GM12878 (cell line): ENCODE data around the gene CLDN24. TPM values are rescaled to one million over a fixed set of nuclear protein-coding genes. Genes with fewer than 3 reads are reported as not detected.

Experiments used
- ATAC-seq: fragments of 200-7000 bp; cut with Tn5 transposase; 3 replicates; pipeline ENCODE4 v1.9.1; 2020; ENCODE audit warnings: mild to moderate bottlenecking, moderate library complexity
- BruUV-seq: library from RNA; stranded (reverse); fragments of 400-500 nt; replicated peaks from 2 replicates; lab custom pipeline; 2021; lab: Mats Ljungman, UMichigan
- CTCF ChIA-PET: fragments of 300-600 bp; sonication (Branson Sonifier 250); formaldehyde crosslinking; extraction: SDS; loops from one replicate; lab custom pipeline; 2021; ENCODE audit warnings: inconsistent platforms; lab: Yijun Ruan, JAX
- POLR2A ChIA-PET: fragments of 350-600 bp; formaldehyde crosslinking; extraction: SDS; loops from one replicate; lab custom pipeline; 2021; ENCODE audit warnings: inconsistent platforms; lab: Charles Lee
- RAD21 ChIA-PET: fragments of 300-600 bp; sonication (Branson Sonifier 250); formaldehyde crosslinking; loops from one replicate; lab custom pipeline; 2023; ENCODE audit warnings: antibody characterized with exemption; ENCODE audit not compliant: unreplicated experiment; lab: Charles Lee
- SMC1A ChIA-PET: fragments of 300-600 bp; sonication (Branson Sonifier 250); formaldehyde crosslinking; loops from one replicate; lab custom pipeline; 2023; ENCODE audit not compliant: unreplicated experiment, uncharacterized antibody; lab: Charles Lee
- DNase-seq: peaks from one replicate; pipeline ENCODE4 v3.0.0-alpha.2; 2011; ENCODE audit warnings: low read depth, low spot score
- FAIRE-seq: peaks from 3 replicates; lab custom pipeline; 2011; peaks lifted over from hg19 to GRCh38; lab: Jason Lieb, UNC
- H2AFZ ChIP-seq: 2 replicates; pipeline ENCODE4 v1.6.0; 2011; ENCODE audit warnings: low read depth, low read length, control low read depth; ENCODE audit not compliant: control insufficient read depth
- H3K27ac ChIP-seq: 2 replicates; pipeline ENCODE4 v1.5.1; 2011; ENCODE audit warnings: control low read depth; ENCODE audit not compliant: control insufficient read depth, insufficient read depth
- H3K27me3 ChIP-seq, 2 experiments: replicated peaks in 1 of 2; 2 replicates each; pipeline versions ENCODE4 v1.6.0 to v1.6.1; 2011; ENCODE audit warnings: low read length in 1 of 2; ENCODE audit not compliant: control insufficient read depth in 2 of 2, insufficient read depth in 2 of 2
- H3K36me3 ChIP-seq, 2 experiments: 2 replicates each; pipeline ENCODE4 v1.5.1; 2011; ENCODE audit warnings: low read length in 1 of 2; ENCODE audit not compliant: control insufficient read depth in 2 of 2, insufficient read depth in 2 of 2
- H3K4me1 ChIP-seq: 2 replicates; pipeline ENCODE4 v1.6.1; 2011; ENCODE audit warnings: mild to moderate bottlenecking, low read length, moderate library complexity, mixed read lengths; ENCODE audit not compliant: control insufficient read depth, insufficient read depth
- H3K4me2 ChIP-seq: 2 replicates; pipeline ENCODE4 v1.6.0; 2011; ENCODE audit warnings: control low read depth; ENCODE audit not compliant: control insufficient read depth, insufficient read depth
- H3K4me3 ChIP-seq: fragments of 200-600 bp; sonication (generic); 2 replicates; pipeline ENCODE4 v1.5.1; 2016
- H3K79me2 ChIP-seq: 2 replicates; pipeline ENCODE4 v1.6.0; 2011; ENCODE audit warnings: low read length; ENCODE audit not compliant: control insufficient read depth, insufficient read depth
- H3K9ac ChIP-seq: 2 replicates; pipeline ENCODE4 v1.8.0; 2011; ENCODE audit warnings: low read length, control low read depth, mixed read lengths; ENCODE audit not compliant: control insufficient read depth, insufficient read depth
- H3K9me3 ChIP-seq: replicated peaks from 3 replicates; pipeline ENCODE4 v1.5.1; 2011; ENCODE audit warnings: mild to moderate bottlenecking, low read length; ENCODE audit not compliant: control insufficient read depth, insufficient read depth
- H4K20me1 ChIP-seq: 2 replicates; pipeline ENCODE4 v1.6.0; 2011; ENCODE audit not compliant: control insufficient read depth, insufficient read depth
- BACH1 ChIP-seq: fragments of 450-650 bp; IDR thresholded peaks from 2 replicates; pipeline ENCODE4 v1.6.1; 2017; ENCODE audit warnings: mild to moderate bottlenecking, borderline replicate concordance
- CHD2 ChIP-seq: IDR thresholded peaks from 2 replicates; pipeline ENCODE4 v1.6.1; 2011; ENCODE audit warnings: low read depth, low read length, improper control_type of control experiment, borderline replicate concordance
- CTCF ChIP-seq, 3 experiments: IDR thresholded peaks in 2 of 3; conservative IDR thresholded peaks in 1 of 3; 2 replicates each; pipeline ENCODE4 v1.5.1; 2011; ENCODE audit warnings: low read depth in 3 of 3, low read length in 3 of 3, mild to moderate bottlenecking in 3 of 3, control low read depth in 2 of 3, moderate library complexity in 2 of 3, inconsistent platforms in 1 of 3, mixed read lengths in 1 of 3; ENCODE audit not compliant: control insufficient read depth in 2 of 3, insufficient read depth in 1 of 3; ENCODE audit errors: extremely low read depth in 1 of 3
- DPF2 ChIP-seq: fragments of 450-650 bp; IDR thresholded peaks from 2 replicates; pipeline ENCODE4 v1.6.1; 2017; ENCODE audit warnings: mild to moderate bottlenecking
- FOXK2 ChIP-seq: fragments of 450-650 bp; IDR thresholded peaks from 2 replicates; pipeline ENCODE4 v1.6.1; 2017; ENCODE audit warnings: mild to moderate bottlenecking, moderate library complexity
- IKZF1 ChIP-seq: fragments of 450-650 bp; conservative IDR thresholded peaks from 2 replicates; pipeline ENCODE4 v1.6.1; 2017; ENCODE audit warnings: antibody characterized with exemption, mild to moderate bottlenecking
- JUND ChIP-seq: IDR thresholded peaks from 2 replicates; pipeline ENCODE4 v1.6.1; 2012; ENCODE audit warnings: low read depth, mild to moderate bottlenecking, low read length, improper control_type of control experiment, moderate library complexity
- NFYB ChIP-seq: IDR thresholded peaks from 2 replicates; pipeline ENCODE4 v1.6.1; 2011; ENCODE audit warnings: low read depth, mild to moderate bottlenecking, low read length, improper control_type of control experiment, moderate library complexity; ENCODE audit not compliant: insufficient read depth
- NR2C1 ChIP-seq: fragments of 450-650 bp; IDR thresholded peaks from 2 replicates; pipeline ENCODE4 v1.6.1; 2017; ENCODE audit warnings: antibody characterized with exemption, mild to moderate bottlenecking, moderate library complexity
- PAX5 ChIP-seq: IDR thresholded peaks from 2 replicates; pipeline ENCODE4 v1.6.1; 2011; ENCODE audit warnings: low read depth, low read length, borderline replicate concordance
- RB1 ChIP-seq: fragments of 450-650 bp; formaldehyde crosslinking; IDR thresholded peaks from 2 replicates; pipeline ENCODE4 v1.6.1; 2017; ENCODE audit warnings: mild to moderate bottlenecking, borderline replicate concordance
- RFX5 ChIP-seq: IDR thresholded peaks from 2 replicates; pipeline ENCODE4 v1.6.1; 2011; ENCODE audit warnings: low read depth, low read length, improper control_type of control experiment
- WGBS: methylation state at CpG from one replicate; pipeline ENCODE4 v1.1.6; 2016; ENCODE audit warnings: low lambda C conversion rate; ENCODE audit not compliant: insufficient replicate concordance, insufficient coverage; ENCODE audit errors: missing lambda C conversion rate; 5-methylcytosine and 5-hydroxymethylcytosine counted together
- in situ Hi-C: fragments of 300-500 bp; cut with MboI; formaldehyde crosslinking; loops from 9 replicates; pipeline ENCODE4 v1.14.3; 2018; ENCODE audit warnings: mixed read lengths
- intact Hi-C: fragments of 100-400 bp; cut with micrococcal nuclease; formaldehyde crosslinking; loops from one replicate; pipeline ENCODE4 v1.14.2; 2022; ENCODE audit not compliant: unreplicated experiment
- polyA plus RNA-seq, 11 experiments: library from polyadenylated mRNA; depleted of rRNA in 4 of 11; unstranded in 6 of 11; stranded (reverse) in 5 of 11; fragments of >200 nt; fragmentation: Nextera tagmentation in 4 of 11; fragmentation: Illumina TruSeq in 1 of 11; extraction: Ambion mirVana in 4 of 11; extraction: Trizol in 1 of 11; gene quantifications; 1 replicate in 1 of 11; 2 replicates in 10 of 11; pipeline versions ENCODE4 v1.2.1 to v1.2.3, GENCODE V29; 2011 to 2016; ENCODE audit warnings: inconsistent platforms in 2 of 11, missing spikeins in 2 of 11, low read depth in 1 of 11
- total RNA-seq, 4 experiments: library from RNA; depleted of rRNA in 3 of 4; stranded (reverse); fragments of >200 nt in 3 of 4; fragmentation: Illumina TruSeq in 1 of 4; extraction: Trizol in 1 of 4; gene quantifications; 2 replicates each; pipeline versions ENCODE4 v1.2.1 to v1.2.3, GENCODE V29; 2013 to 2021

Gene CLDN24
- total and polyA plus RNA-seq, 10 of the 15 experiments (the other 5 are each of a cell fraction or from before 2014, with no cell fraction given), result not detected

- in situ Hi-C loops, result no loop called here
- BruUV-seq, result no TSS peak
- no peaks in the 10 kb centered on the region for H3K4me1 ChIP-seq
- TF ChIP-seq IKZF1 (no peak), JUND (no peak), CHD2 (no peak), FOXK2 (no peak), NFYB (no peak), CTCF (IDR thresholded peaks at IDR 0.05 in 2 of 3, conservative IDR thresholded peaks at IDR 0.05 in 1 of 3; ENCODE audit: control insufficient read depth in 2 of 3, extremely low read depth in 1 of 3, insufficient read depth in 1 of 3, low read depth in 3 of 3, low read length in 3 of 3) (no peak), PAX5 (no peak), DPF2 (no peak), RFX5 (no peak), BACH1 (no peak), NR2C1 (no peak), RB1 (no peak)
- H3K4me3 ChIP-seq, result no peak overlapping the region
- POLR2A ChIA-PET, result no interaction called here
- ATAC-seq, result no peak
- H3K36me3 ChIP-seq, result no peaks in the 10 kb centered on the region
- CTCF ChIA-PET, result interaction anchor here (0.6 kb wide), 1 partner anchor 96 kb away, joined by 3 read pairs; no protein-coding TSS in a partner anchor
- no peaks in the 10 kb centered on the region for H4K20me1 ChIP-seq
- no peak overlapping the region for H3K27ac ChIP-seq
- H3K4me2 ChIP-seq, result no peak overlapping the region
- H2AFZ ChIP-seq, result no peak overlapping the region
- RAD21 ChIA-PET, result no interaction called here
- no peaks in the 10 kb centered on the region for H3K27me3 ChIP-seq
- SMC1A ChIA-PET, result interaction anchor here (1.2 kb wide), 1 partner anchor 13 kb away, joined by 3 read pairs; no protein-coding TSS in a partner anchor
- intact Hi-C loops, result no loop called here
- no peak for DNase-seq
- H3K9me3 ChIP-seq, result no peaks in the 10 kb centered on the region
- no peak overlapping the region for H3K9ac ChIP-seq
- no peaks in the 10 kb centered on the region for H3K79me2 ChIP-seq
- WGBS, result 53% methylated on average over 6 of the region's 6 CpGs
- FAIRE-seq, result no peak
Measured at GRCh38 chr4:183300070-183300469, 22.2 kb downstream of the CLDN24 start.
